ENCODE measurements around the gene RAI14.

The RAI14 gene

GRCh38 chr5:34673463-34674125, 17.5 kb downstream of the RAI14 start:
- Histone ChIP-seq H3K4me1 (ENCODE audit: control insufficient read depth in 2 of 2, insufficient read depth in 2 of 2, low read length in 2 of 2) (no peaks in the 10 kb centered on the region), H3K9me3 (ENCODE audit: control insufficient read depth in 2 of 2, low read length in 2 of 2) (no peaks in the 10 kb centered on the region), H3K4me3 (ENCODE audit: low read length in 2 of 2) (no peak overlapping the region), H3K27me3 (ENCODE audit: control insufficient read depth in 2 of 2, insufficient read depth in 2 of 2, low read length in 2 of 2) (no peaks in the 10 kb centered on the region), H3K36me3 (ENCODE audit: control insufficient read depth in 2 of 2, insufficient read depth in 2 of 2, low read length in 2 of 2) (no peaks in the 10 kb centered on the region), H3K9ac (ENCODE audit: low read depth in 1 of 2, low read length in 2 of 2) (no peak overlapping the region), H3K27ac (ENCODE audit: low read depth in 2 of 2, low read length in 2 of 2) (peak overlapping the region in 1 of 2 donors; percentile 29)

GRCh38 chr5:34674187-34674586, 18.1 kb downstream of the RAI14 start:
- H3K27ac ChIP-seq (ENCODE audit: low read depth in 2 of 2, low read length in 2 of 2): no peak overlapping the region
- no peak overlapping the region for H3K4me3 ChIP-seq (ENCODE audit: low read length in 2 of 2)
- H3K9ac ChIP-seq (ENCODE audit: low read depth in 1 of 2, low read length in 2 of 2): no peak overlapping the region
- no peaks in the 10 kb centered on the region for H3K36me3 ChIP-seq (ENCODE audit: control insufficient read depth in 2 of 2, insufficient read depth in 2 of 2, low read length in 2 of 2)
- H3K4me1 ChIP-seq (ENCODE audit: control insufficient read depth in 2 of 2, insufficient read depth in 2 of 2, low read length in 2 of 2): no peaks in the 10 kb centered on the region
- no peaks in the 10 kb centered on the region for H3K27me3 ChIP-seq (ENCODE audit: control insufficient read depth in 2 of 2, insufficient read depth in 2 of 2, low read length in 2 of 2)
- no peaks in the 10 kb centered on the region for H3K9me3 ChIP-seq (ENCODE audit: control insufficient read depth in 2 of 2, low read length in 2 of 2)

- Histone ChIP-seq H3K36me3 (ENCODE audit: control insufficient read depth in 2 of 2, insufficient read depth in 2 of 2, low read length in 2 of 2) (no peaks in the 10 kb centered on the region), H3K9me3 (ENCODE audit: control insufficient read depth in 2 of 2, low read length in 2 of 2) (no peaks in the 10 kb centered on the region), H3K9ac (ENCODE audit: low read depth in 1 of 2, low read length in 2 of 2) (no peak overlapping the region), H3K4me1 (ENCODE audit: control insufficient read depth in 2 of 2, insufficient read depth in 2 of 2, low read length in 2 of 2) (no peaks in the 10 kb centered on the region), H3K4me3 (ENCODE audit: low read length in 2 of 2) (no peak overlapping the region), H3K27me3 (ENCODE audit: control insufficient read depth in 2 of 2, insufficient read depth in 2 of 2, low read length in 2 of 2) (no peaks in the 10 kb centered on the region), H3K27ac (ENCODE audit: low read depth in 2 of 2, low read length in 2 of 2) (no peak overlapping the region)
Measured at GRCh38 chr5:34675857-34676256, 19.7 kb downstream of the RAI14 start.

- Histone ChIP-seq H3K36me3 (ENCODE audit: control insufficient read depth in 2 of 2, insufficient read depth in 2 of 2, low read length in 2 of 2) (no peaks in the 10 kb centered on the region), H3K9me3 (ENCODE audit: control insufficient read depth in 2 of 2, low read length in 2 of 2) (no peaks in the 10 kb centered on the region), H3K4me1 (ENCODE audit: control insufficient read depth in 2 of 2, insufficient read depth in 2 of 2, low read length in 2 of 2) (no peaks in the 10 kb centered on the region), H3K27me3 (ENCODE audit: control insufficient read depth in 2 of 2, insufficient read depth in 2 of 2, low read length in 2 of 2) (no peaks in the 10 kb centered on the region), H3K4me3 (ENCODE audit: low read length in 2 of 2) (no peak overlapping the region), H3K27ac (ENCODE audit: low read depth in 2 of 2, low read length in 2 of 2) (no peak overlapping the region), H3K9ac (ENCODE audit: low read depth in 1 of 2, low read length in 2 of 2) (no peak overlapping the region)
Measured at GRCh38 chr5:34676416-34676815, 20.3 kb downstream of the RAI14 start.

DNA sequence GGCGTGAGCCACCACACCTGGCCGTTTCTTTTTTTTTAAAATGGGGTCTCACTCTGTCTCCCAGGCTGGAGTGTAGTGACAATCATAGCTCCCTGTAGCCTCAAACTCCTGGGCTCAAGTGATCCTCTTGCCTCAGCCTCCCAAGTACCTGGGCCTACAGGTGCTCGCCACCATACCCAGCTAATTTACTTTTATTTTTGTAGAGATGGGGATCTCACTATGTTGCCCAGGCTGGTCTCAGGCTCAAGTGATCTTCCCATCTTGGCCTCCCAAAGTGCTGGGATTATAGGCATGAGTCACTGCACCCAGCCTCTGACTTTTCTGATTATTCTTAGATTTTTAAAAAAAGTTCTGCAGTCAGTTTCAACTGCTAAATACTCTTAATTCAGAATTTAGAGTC, 21.3 kb downstream of the RAI14 start:
- H3K27me3 ChIP-seq (ENCODE audit: control insufficient read depth in 2 of 2, insufficient read depth in 2 of 2, low read length in 2 of 2): no peaks in the 10 kb centered on the region
- no peaks in the 10 kb centered on the region for H3K9me3 ChIP-seq (ENCODE audit: control insufficient read depth in 2 of 2, low read length in 2 of 2)
- H3K4me3 ChIP-seq (ENCODE audit: low read length in 2 of 2): no peak overlapping the region
- H3K4me1 ChIP-seq (ENCODE audit: control insufficient read depth in 2 of 2, insufficient read depth in 2 of 2, low read length in 2 of 2): no peaks in the 10 kb centered on the region
- H3K36me3 ChIP-seq (ENCODE audit: control insufficient read depth in 2 of 2, insufficient read depth in 2 of 2, low read length in 2 of 2): no peaks in the 10 kb centered on the region
- H3K9ac ChIP-seq (ENCODE audit: low read depth in 1 of 2, low read length in 2 of 2): no peak overlapping the region
- H3K27ac ChIP-seq (ENCODE audit: low read depth in 2 of 2, low read length in 2 of 2): no peak overlapping the region

DNA sequence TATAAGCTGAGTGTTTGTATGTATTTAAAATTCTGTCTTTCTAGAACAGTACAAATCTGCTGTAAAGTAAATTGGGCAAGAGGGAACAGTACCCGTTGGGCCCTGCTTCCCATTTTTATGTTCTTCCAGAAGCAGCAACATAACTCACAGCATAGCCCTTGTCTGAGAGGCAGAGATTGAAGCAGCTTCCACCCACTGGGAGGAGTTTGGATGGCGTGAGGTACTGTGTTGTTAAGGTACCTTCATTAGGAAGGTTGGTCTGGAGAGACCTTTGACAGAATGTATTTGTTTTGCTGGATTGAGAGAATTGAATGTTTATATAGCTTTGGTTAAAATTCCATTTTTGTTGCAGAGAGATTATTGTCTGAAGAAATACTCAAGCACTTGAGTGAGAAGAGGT, 24.8 kb downstream of the RAI14 start:
- no peak overlapping the region for H3K4me3 ChIP-seq (ENCODE audit: low read length in 2 of 2)
- no peaks in the 10 kb centered on the region for H3K9me3 ChIP-seq (ENCODE audit: control insufficient read depth in 2 of 2, low read length in 2 of 2)
- no peaks in the 10 kb centered on the region for H3K36me3 ChIP-seq (ENCODE audit: control insufficient read depth in 2 of 2, insufficient read depth in 2 of 2, low read length in 2 of 2)
- H3K4me1 ChIP-seq (ENCODE audit: control insufficient read depth in 2 of 2, insufficient read depth in 2 of 2, low read length in 2 of 2): peaks cover 0 to 4% of the 10 kb centered on the region in 2 donors
- H3K27ac ChIP-seq (ENCODE audit: low read depth in 2 of 2, low read length in 2 of 2): no peak overlapping the region
- H3K9ac ChIP-seq (ENCODE audit: low read depth in 1 of 2, low read length in 2 of 2): no peak overlapping the region
- no peaks in the 10 kb centered on the region for H3K27me3 ChIP-seq (ENCODE audit: control insufficient read depth in 2 of 2, insufficient read depth in 2 of 2, low read length in 2 of 2)

DNA sequence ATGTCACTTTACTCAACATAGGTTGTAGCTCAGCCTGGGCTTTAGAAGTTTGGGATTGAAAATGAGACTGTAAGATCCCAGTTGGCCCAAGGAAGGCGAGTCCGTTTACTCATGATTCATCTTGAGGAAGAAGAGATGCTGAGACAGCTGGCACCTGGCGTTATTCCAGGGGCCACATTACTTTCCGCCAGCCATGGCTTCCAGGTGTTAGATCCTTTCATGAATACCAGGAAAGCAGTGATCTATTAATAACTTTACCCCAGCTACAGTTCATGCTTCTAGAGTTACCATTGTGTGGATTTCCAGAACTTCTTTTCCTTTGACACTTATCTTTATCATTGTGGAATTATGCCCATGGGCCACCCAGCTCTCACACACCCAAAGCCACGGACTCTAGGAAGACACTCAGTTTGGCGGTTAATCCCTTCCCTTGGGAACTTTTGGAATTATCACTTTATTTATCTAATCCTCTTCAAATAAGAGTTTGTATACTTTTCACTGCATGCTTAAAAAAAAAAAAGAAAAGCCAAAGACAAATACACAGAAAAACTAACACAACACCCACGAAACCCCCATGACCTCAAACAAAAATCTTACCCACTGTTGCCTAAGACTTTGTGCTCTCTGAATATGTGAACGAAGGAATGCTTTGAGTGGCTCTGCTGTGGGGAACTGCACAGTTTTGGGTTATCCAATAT, 26.9 kb downstream of the RAI14 start:
- no peaks in the 10 kb centered on the region for H3K27me3 ChIP-seq (ENCODE audit: control insufficient read depth in 2 of 2, insufficient read depth in 2 of 2, low read length in 2 of 2)
- H3K9me3 ChIP-seq (ENCODE audit: control insufficient read depth in 2 of 2, low read length in 2 of 2): no peaks in the 10 kb centered on the region
- peaks cover 9 to 14% of the 10 kb centered on the region in 2 donors for H3K4me1 ChIP-seq (ENCODE audit: control insufficient read depth in 2 of 2, insufficient read depth in 2 of 2, low read length in 2 of 2)
- no peaks in the 10 kb centered on the region for H3K36me3 ChIP-seq (ENCODE audit: control insufficient read depth in 2 of 2, insufficient read depth in 2 of 2, low read length in 2 of 2)
- H3K9ac ChIP-seq (ENCODE audit: low read depth in 1 of 2, low read length in 2 of 2): no peak overlapping the region
- no peak overlapping the region for H3K4me3 ChIP-seq (ENCODE audit: low read length in 2 of 2)
- H3K27ac ChIP-seq (ENCODE audit: low read depth in 2 of 2, low read length in 2 of 2): no peak overlapping the region

GRCh38 chr5:34684281-34684979, 28.3 kb downstream of the RAI14 start:
- H3K9ac ChIP-seq (ENCODE audit: low read depth in 1 of 2, low read length in 2 of 2): no peak overlapping the region
- H3K27me3 ChIP-seq (ENCODE audit: control insufficient read depth in 2 of 2, insufficient read depth in 2 of 2, low read length in 2 of 2): no peaks in the 10 kb centered on the region
- no peak overlapping the region for H3K27ac ChIP-seq (ENCODE audit: low read depth in 2 of 2, low read length in 2 of 2)
- no peaks in the 10 kb centered on the region for H3K36me3 ChIP-seq (ENCODE audit: control insufficient read depth in 2 of 2, insufficient read depth in 2 of 2, low read length in 2 of 2)
- H3K4me3 ChIP-seq (ENCODE audit: low read length in 2 of 2): no peak overlapping the region
- peaks cover 10 to 16% of the 10 kb centered on the region in 2 donors for H3K4me1 ChIP-seq (ENCODE audit: control insufficient read depth in 2 of 2, insufficient read depth in 2 of 2, low read length in 2 of 2)
- H3K9me3 ChIP-seq (ENCODE audit: control insufficient read depth in 2 of 2, low read length in 2 of 2): no peaks in the 10 kb centered on the region

DNA sequence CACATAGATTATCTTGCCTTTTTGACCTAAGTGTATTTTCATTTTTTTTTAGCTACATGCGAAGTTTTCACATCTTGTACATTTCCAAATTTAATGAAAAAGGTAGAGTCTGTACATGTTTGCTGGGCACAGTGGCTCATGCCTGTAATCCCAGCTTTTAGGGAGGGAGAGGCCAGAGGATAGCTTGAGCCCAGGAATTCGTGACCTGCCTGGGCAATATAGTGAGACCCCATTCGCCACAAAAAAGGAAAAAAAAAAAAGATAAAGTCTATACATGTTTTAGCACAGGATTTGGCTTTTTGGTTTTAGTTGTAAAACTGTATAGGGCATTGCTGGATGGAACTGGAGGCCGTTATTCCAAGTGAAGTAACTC, 28.8 kb downstream of the RAI14 start:
- H3K4me3 ChIP-seq (ENCODE audit: low read length in 2 of 2): no peak overlapping the region
- no peaks in the 10 kb centered on the region for H3K36me3 ChIP-seq (ENCODE audit: control insufficient read depth in 2 of 2, insufficient read depth in 2 of 2, low read length in 2 of 2)
- H3K27me3 ChIP-seq (ENCODE audit: control insufficient read depth in 2 of 2, insufficient read depth in 2 of 2, low read length in 2 of 2): no peaks in the 10 kb centered on the region
- H3K9ac ChIP-seq (ENCODE audit: low read depth in 1 of 2, low read length in 2 of 2): no peak overlapping the region
- H3K4me1 ChIP-seq (ENCODE audit: control insufficient read depth in 2 of 2, insufficient read depth in 2 of 2, low read length in 2 of 2): peaks cover 10 to 16% of the 10 kb centered on the region in 2 donors
- H3K27ac ChIP-seq (ENCODE audit: low read depth in 2 of 2, low read length in 2 of 2): no peak overlapping the region
- no peaks in the 10 kb centered on the region for H3K9me3 ChIP-seq (ENCODE audit: control insufficient read depth in 2 of 2, low read length in 2 of 2)

DNA sequence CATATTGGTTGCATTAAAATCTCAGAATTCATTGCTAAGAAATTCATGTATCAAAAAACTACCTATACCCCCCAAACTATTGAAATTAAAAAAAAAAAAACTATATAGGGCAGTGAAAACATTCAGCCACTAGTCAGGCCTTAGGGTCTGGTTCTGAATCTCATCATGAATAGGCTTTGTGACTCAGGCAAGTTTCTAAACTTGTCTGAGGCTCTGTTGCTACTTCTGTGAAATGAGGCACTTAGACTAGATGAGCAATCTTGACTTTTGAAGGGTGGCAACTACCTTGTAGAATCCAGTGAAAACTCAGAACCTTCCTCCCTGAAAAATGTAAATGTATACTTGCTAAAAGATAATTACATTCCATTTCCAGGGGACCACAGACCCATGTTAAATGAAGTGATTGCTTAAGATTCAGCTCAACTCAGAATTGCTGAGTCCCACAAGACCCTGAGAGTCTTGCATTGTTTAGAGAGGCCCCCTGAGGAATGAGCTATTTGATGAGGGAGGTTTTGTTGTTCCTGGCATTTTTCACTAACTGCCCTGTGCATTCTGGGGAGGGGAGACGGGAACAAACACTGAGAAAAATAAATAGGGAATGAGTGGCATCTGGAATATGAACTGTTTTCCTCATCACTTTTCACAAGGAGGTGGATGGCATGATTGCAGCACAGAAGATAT, 29.5 kb downstream of the RAI14 start:
- H3K4me3 ChIP-seq (ENCODE audit: low read length in 2 of 2): no peak overlapping the region
- H3K4me1 ChIP-seq (ENCODE audit: control insufficient read depth in 2 of 2, insufficient read depth in 2 of 2, low read length in 2 of 2): peaks cover 10 to 16% of the 10 kb centered on the region in 2 donors
- H3K27me3 ChIP-seq (ENCODE audit: control insufficient read depth in 2 of 2, insufficient read depth in 2 of 2, low read length in 2 of 2): no peaks in the 10 kb centered on the region
- H3K9ac ChIP-seq (ENCODE audit: low read depth in 1 of 2, low read length in 2 of 2): no peak overlapping the region
- no peak overlapping the region for H3K27ac ChIP-seq (ENCODE audit: low read depth in 2 of 2, low read length in 2 of 2)
- H3K9me3 ChIP-seq (ENCODE audit: control insufficient read depth in 2 of 2, low read length in 2 of 2): no peaks in the 10 kb centered on the region
- H3K36me3 ChIP-seq (ENCODE audit: control insufficient read depth in 2 of 2, insufficient read depth in 2 of 2, low read length in 2 of 2): no peaks in the 10 kb centered on the region

Data from mucosa of rectum (tissue), 2 donors.